Stimulated activated CD4-positive, alpha-beta T cell treated with anti-CD3 and anti-CD28 coated beads, Interleukin-1b, Interleukin-23, amount 100 ng/mL, for 48 hours (primary cell): Measurements from ENCODE around the gene DNMT3A.
A peak's percentile ranks its signal among the peaks of the same experiment; 100 is the strongest.

ENCODE experiments used
- DNase-seq: peaks from one replicate; pipeline ENCODE4 v3.0.0-alpha.2; 2020

DNMT3A gene

GRCh38 chr2:25372405-25373268 lies 30.9 kb upstream of the DNMT3A start:
- DNase-seq: no peak

- no peak for DNase-seq
Observed at GRCh38 chr2:25371253-25372241, 29.8 kb upstream of the DNMT3A start.

- no peak for DNase-seq
Observed at GRCh38 chr2:25369876-25370275, 28.2 kb upstream of the DNMT3A start.

- no peak for DNase-seq
Observed at GRCh38 chr2:25369439-25369838, 27.7 kb upstream of the DNMT3A start.

GRCh38 chr2:25368660-25369059 lies 26.9 kb upstream of the DNMT3A start:
- DNase-seq: no peak

- DNase-seq: no peak
Observed at GRCh38 chr2:25367296-25367695, 25.6 kb upstream of the DNMT3A start.

- no peak for DNase-seq
Observed at GRCh38 chr2:25366629-25367028, 24.9 kb upstream of the DNMT3A start.

GRCh38 chr2:25365241-25365640 lies 23.5 kb upstream of the DNMT3A start:
- DNase-seq: no peak

- no peak for DNase-seq
Observed at GRCh38 chr2:25363733-25364132, 22.0 kb upstream of the DNMT3A start.

GRCh38 chr2:25362434-25363145 lies 20.9 kb upstream of the DNMT3A start:
- DNase-seq: peak; percentile 63

- peak; percentile 94 for DNase-seq
Observed at GRCh38 chr2:25362049-25362433, 20.3 kb upstream of the DNMT3A start.

- DNase-seq: no peak
Observed at GRCh38 chr2:25361261-25362048, 19.7 kb upstream of the DNMT3A start.

GRCh38 chr2:25358836-25359235 lies 17.1 kb upstream of the DNMT3A start:
- DNase-seq: no peak

- DNase-seq: no peak
Observed at GRCh38 chr2:25358249-25358815, 16.6 kb upstream of the DNMT3A start.

- no peak for DNase-seq
Observed at GRCh38 chr2:25356088-25356487, 14.4 kb upstream of the DNMT3A start.

- DNase-seq: no peak
Observed at GRCh38 chr2:25355270-25355669, 13.5 kb upstream of the DNMT3A start.

GRCh38 chr2:25354116-25354515 lies 12.4 kb upstream of the DNMT3A start:
- no peak for DNase-seq

GRCh38 chr2:25349397-25349796 lies 7.7 kb upstream of the DNMT3A start:
- no peak for DNase-seq

- DNase-seq: no peak
Observed at GRCh38 chr2:25347846-25348245, 6.1 kb upstream of the DNMT3A start.

GRCh38 chr2:25347205-25347815 lies 5.6 kb upstream of the DNMT3A start:
- peak; percentile 65 for DNase-seq

GRCh38 chr2:25343187-25343825 lies 1.6 kb upstream of the DNMT3A start:
- DNase-seq: no peak
